Esophagus squamous epithelium (tissue), 5 donors: ENCODE measurements around the gene NUDT16L1. TPM values are rescaled to one million over a fixed set of nuclear protein-coding genes. Genes with fewer than 3 reads are reported as not detected.

ENCODE experiments used
- DNase-seq: peaks from one replicate; lab custom pipeline; 2025; lab: John Stamatoyannopoulos, UW
- H3K27ac ChIP-seq, 4 donors: fragments of 200-600 bp; sonication (generic); one replicate each; pipeline ENCODE4 v1.5.1; 2016 to 2019; ENCODE audit warnings: mild to moderate bottlenecking in 1 of 4
- H3K27me3 ChIP-seq, 4 donors: fragments of 200-600 bp; sonication (generic); 1 replicate in 3 of 4; 2 replicates in 1 of 4; pipeline versions ENCODE4 v1.5.1 to v1.6.0; 2017 to 2021; ENCODE audit warnings: antibody characterized with exemption in 1 of 4
- H3K36me3 ChIP-seq, 3 donors: fragments of 200-600 bp; sonication (generic); one replicate each; pipeline ENCODE4 v1.5.1; 2016 to 2019
- H3K4me1 ChIP-seq, 3 donors: fragments of 200-600 bp; sonication (generic); one replicate each; pipeline ENCODE4 v1.5.1; 2017 to 2019
- H3K4me3 ChIP-seq, 4 donors: fragments of 200-600 bp; sonication (generic); 1 replicate in 3 of 4; 2 replicates in 1 of 4; pipeline ENCODE4 v1.5.1; 2016 to 2019; ENCODE audit warnings: mild to moderate bottlenecking in 2 of 4, moderate library complexity in 1 of 4
- H3K9me3 ChIP-seq, 3 donors: fragments of 200-600 bp; sonication (generic); one replicate each; pipeline ENCODE4 v1.5.1; 2016 to 2019
- CTCF ChIP-seq, 6 experiments: fragments of 450-650 bp in 4 of 6; fragments of 200-600 bp in 2 of 6; sonication (generic) in 2 of 6; IDR thresholded peaks; one replicate each; pipeline ENCODE4 v1.5.1; 2016 to 2019; ENCODE audit warnings: antibody characterized with exemption in 6 of 6, mild to moderate bottlenecking in 4 of 6, moderate library complexity in 4 of 6
- POLR2A ChIP-seq, 4 donors: fragments of 450-650 bp; IDR thresholded peaks; one replicate each; pipeline ENCODE4 v1.6.1; 2017; ENCODE audit warnings: antibody characterized with exemption in 4 of 4, mild to moderate bottlenecking in 4 of 4, moderate library complexity in 3 of 4
- WGBS, 2 donors: methylation state at CpG; one replicate each; pipeline ENCODE4 v1.1.5; 2018; 5-methylcytosine and 5-hydroxymethylcytosine counted together
- intact Hi-C: fragments of 100-400 bp; cut with DNase I; formaldehyde crosslinking; loops from one replicate; pipeline ENCODE4 v1.15.0; 2022
- total RNA-seq, 4 donors: library from RNA; depleted of rRNA; stranded (reverse); fragments of >200 nt; gene quantifications; one replicate each; pipeline ENCODE4 v1.1.0, GENCODE V29; 2016
- donor health status: DM: yes; HTN: yes; CAD: no.

The NUDT16L1 gene
- total RNA-seq, 4 donors from 2014 or later = 18.5 to 27.8 (median 21.0) TPM

- H3K9me3 ChIP-seq = no peaks in the 10 kb centered on the region
- no peak overlapping the region for H3K4me3 ChIP-seq
- peaks cover 0 to 26% (median 0%) of the 10 kb centered on the region in 3 donors for H3K4me1 ChIP-seq
- intact Hi-C loops = no loop called here
- DNase-seq = no peak
- H3K27ac ChIP-seq = no peak overlapping the region
- H3K36me3 ChIP-seq = peaks cover 5 to 96% (median 43%) of the 10 kb centered on the region in 3 donors
- WGBS, 2 donors = 98 to 99% methylated on average over 12 to 14 of the region's 14 CpGs
- TF ChIP-seq CTCF (IDR thresholded peaks at IDR 0.05) (no peak), POLR2A (IDR thresholded peaks at IDR 0.05) (no peak)
- H3K27me3 ChIP-seq = no peaks in the 10 kb centered on the region
Measured at GRCh38 chr16:4704913-4705312, 11.6 kb downstream of the NUDT16L1 start.

- no peak for DNase-seq
- Histone ChIP-seq H3K27ac (no peak overlapping the region), H3K4me3 (no peak overlapping the region), H3K4me1 (peaks cover 0 to 11% (median 0%) of the 10 kb centered on the region in 3 donors), H3K27me3 (no peaks in the 10 kb centered on the region), H3K36me3 (peaks cover 5 to 96% (median 33%) of the 10 kb centered on the region in 3 donors), H3K9me3 (no peaks in the 10 kb centered on the region)
- intact Hi-C loops = no loop called here
- 86 to 93% methylated on average over 7 of the region's 7 CpGs for WGBS, 2 donors
- TF ChIP-seq POLR2A (IDR thresholded peaks at IDR 0.05) (no peak), CTCF (IDR thresholded peaks at IDR 0.05) (no peak)
Measured at GRCh38 chr16:4706871-4707270, 13.5 kb downstream of the NUDT16L1 start.

GRCh38 chr16:4709481-4709880 is 16.1 kb downstream of the NUDT16L1 start:
- WGBS, 2 donors = 88 to 92% methylated on average over 4 of the region's 4 CpGs

GRCh38 chr16:4713663-4714501 is 20.5 kb downstream of the NUDT16L1 start:
- intact Hi-C loops = no loop called here
- Histone ChIP-seq H3K36me3 (peaks cover 0 to 90% (median 8%) of the 10 kb centered on the region in 3 donors), H3K4me3 (no peak overlapping the region), H3K27me3 (no peaks in the 10 kb centered on the region), H3K9me3 (no peaks in the 10 kb centered on the region), H3K4me1 (no peaks in the 10 kb centered on the region), H3K27ac (no peak overlapping the region)
- no peak for DNase-seq
- no peak for TF ChIP-seq CTCF (IDR thresholded peaks at IDR 0.05)
- TF ChIP-seq POLR2A (IDR thresholded peaks at IDR 0.05) = no peak
- WGBS, 2 donors = 87 to 91% methylated on average over 7 to 16 of the region's 18 CpGs

More at GRCh38 chr16:4709481-4709880, 16.1 kb downstream of the NUDT16L1 start:
- H3K4me3 ChIP-seq = no peak overlapping the region
- H3K27ac ChIP-seq = no peak overlapping the region
- H3K36me3 ChIP-seq = peaks cover 0 to 97% (median 26%) of the 10 kb centered on the region in 3 donors
- H3K4me1 ChIP-seq = peaks cover 0 to 5% (median 0%) of the 10 kb centered on the region in 3 donors
- DNase-seq = no peak
- TF ChIP-seq POLR2A (IDR thresholded peaks at IDR 0.05) (no peak), CTCF (IDR thresholded peaks at IDR 0.05) (no peak)
- intact Hi-C loops = no loop called here
- H3K9me3 ChIP-seq = no peaks in the 10 kb centered on the region
- H3K27me3 ChIP-seq = no peaks in the 10 kb centered on the region

GRCh38 chr16:4714996-4715395 is 21.6 kb downstream of the NUDT16L1 start:
- Histone ChIP-seq H3K27me3 (no peaks in the 10 kb centered on the region), H3K36me3 (peaks cover 0 to 89% (median 8%) of the 10 kb centered on the region in 3 donors), H3K4me1 (no peaks in the 10 kb centered on the region), H3K4me3 (no peak overlapping the region), H3K9me3 (no peaks in the 10 kb centered on the region), H3K27ac (no peak overlapping the region)
- TF ChIP-seq CTCF (IDR thresholded peaks at IDR 0.05) (no peak), POLR2A (IDR thresholded peaks at IDR 0.05) (no peak)
- DNase-seq = no peak
- WGBS, 2 donors = 79 to 88% methylated on average over 2 of the region's 2 CpGs
- intact Hi-C loops = no loop called here
